Thyroid gland (tissue), 4 donors: ENCODE data around the gene HIPK2. TPM values are rescaled to one million over a fixed set of nuclear protein-coding genes. Genes with fewer than 3 reads are reported as not detected.

Source experiments
- DNase-seq, 2 donors: peaks; one replicate each; pipeline ENCODE4 v3.0.0-alpha.2; 2019
- H3K27ac ChIP-seq, 3 donors: fragments of 200-600 bp; sonication (generic); 1 replicate in 2 of 3; 2 replicates in 1 of 3; pipeline ENCODE4 v1.5.1; 2016 to 2019; ENCODE audit warnings: mild to moderate bottlenecking in 1 of 3, moderate library complexity in 1 of 3
- H3K27me3 ChIP-seq: fragments of 200-600 bp; sonication (generic); one replicate; pipeline ENCODE4 v1.5.1; 2019
- H3K36me3 ChIP-seq, 2 donors: fragments of 200-600 bp; sonication (generic); one replicate each; pipeline ENCODE4 v1.5.1; 2016 to 2019
- H3K4me1 ChIP-seq, 2 donors: fragments of 200-600 bp; sonication (generic); one replicate each; pipeline ENCODE4 v1.5.1; 2017 to 2019
- H3K4me3 ChIP-seq, 3 donors: fragments of 200-600 bp; sonication (generic); replicated peaks in 1 of 3; 1 replicate in 2 of 3; 2 replicates in 1 of 3; pipeline ENCODE4 v1.5.1; 2016; ENCODE audit warnings: mild to moderate bottlenecking in 1 of 3
- H3K9me3 ChIP-seq: fragments of 200-600 bp; sonication (generic); one replicate; pipeline ENCODE4 v1.5.1; 2017
- POLR2A ChIP-seq, 2 donors: fragments of 450-650 bp; IDR thresholded peaks; one replicate each; pipeline ENCODE4 v1.6.1; 2017; ENCODE audit warnings: antibody characterized with exemption in 2 of 2, mild to moderate bottlenecking in 2 of 2, moderate library complexity in 1 of 2
- WGBS, 2 donors: methylation state at CpG; one replicate each; pipeline ENCODE4 v1.1.5; 2017; 5-methylcytosine and 5-hydroxymethylcytosine counted together
- intact Hi-C: fragments of 100-400 bp; cut with DNase I; formaldehyde crosslinking; loops from one replicate; pipeline ENCODE4 v1.15.1; 2023
- total RNA-seq, 4 donors: library from RNA; depleted of rRNA; stranded (reverse); fragments of >200 nt; gene quantifications; one replicate each; pipeline ENCODE4 v1.2.3, GENCODE V29; 2016
- TF ChIP-seq, protein P1 (sequence below), 6 experiments: fragments of 200-600 bp in 3 of 6; fragments of 450-650 bp in 3 of 6; sonication (generic) in 3 of 6; IDR thresholded peaks; one replicate each; pipeline ENCODE4 v1.5.1; 2016 to 2019; ENCODE audit warnings: antibody characterized with exemption in 6 of 6, mild to moderate bottlenecking in 2 of 6, inconsistent platforms in 1 of 6, moderate library complexity in 1 of 6

The HIPK2 gene
- total RNA-seq, 4 donors from 2014 or later: 31.3 to 58.5 (median 41.0) TPM

DNA sequence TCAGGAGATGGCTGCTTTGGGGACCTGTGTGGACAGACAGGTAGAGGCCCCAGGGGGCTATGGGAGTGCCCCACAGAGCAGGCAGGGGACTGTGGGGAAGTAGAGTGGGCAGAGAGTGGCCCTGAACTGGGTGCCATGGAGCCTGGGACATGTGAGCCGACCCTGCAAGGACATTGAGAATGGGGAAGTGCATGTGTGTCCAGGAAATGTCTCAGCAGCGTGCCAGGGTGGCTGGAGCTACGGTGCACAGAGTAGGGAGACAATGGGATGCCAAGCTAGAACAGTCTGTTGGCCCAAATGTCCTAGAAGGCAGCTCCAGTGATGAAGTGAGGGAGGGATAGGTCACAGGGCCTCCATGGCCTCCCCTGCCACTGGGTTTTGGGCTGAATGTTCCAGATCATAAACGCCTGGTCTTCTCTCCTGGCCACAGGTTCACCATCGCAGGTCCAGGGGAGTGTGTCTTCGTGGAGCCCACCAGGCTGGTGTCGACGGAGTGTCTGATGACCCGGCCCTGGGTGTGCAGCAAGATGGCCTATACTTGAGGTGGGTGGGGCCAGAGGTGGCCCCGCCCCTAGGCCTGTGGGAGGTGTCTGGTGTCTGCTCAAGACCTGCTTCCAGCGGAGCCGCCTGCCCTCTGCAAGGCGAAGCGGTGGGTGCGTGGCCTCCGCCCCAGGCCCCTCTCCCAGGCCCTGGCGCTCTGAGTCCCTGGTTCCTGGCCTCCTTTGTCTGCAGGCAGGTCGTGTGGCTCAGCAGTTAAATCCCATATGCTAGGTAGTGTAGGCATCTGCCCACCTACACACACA lies 233.8 kb downstream of the HIPK2 start:
- intact Hi-C loops: no loop called here
- DNase-seq: no peak
- Histone ChIP-seq H3K36me3 (no peaks in the 10 kb centered on the region), H3K4me1 (no peaks in the 10 kb centered on the region), H3K27me3 (no peaks in the 10 kb centered on the region), H3K4me3 (no peak overlapping the region), H3K27ac (no peak overlapping the region), H3K9me3 (no peaks in the 10 kb centered on the region)
- TF ChIP-seq, protein P1, sequence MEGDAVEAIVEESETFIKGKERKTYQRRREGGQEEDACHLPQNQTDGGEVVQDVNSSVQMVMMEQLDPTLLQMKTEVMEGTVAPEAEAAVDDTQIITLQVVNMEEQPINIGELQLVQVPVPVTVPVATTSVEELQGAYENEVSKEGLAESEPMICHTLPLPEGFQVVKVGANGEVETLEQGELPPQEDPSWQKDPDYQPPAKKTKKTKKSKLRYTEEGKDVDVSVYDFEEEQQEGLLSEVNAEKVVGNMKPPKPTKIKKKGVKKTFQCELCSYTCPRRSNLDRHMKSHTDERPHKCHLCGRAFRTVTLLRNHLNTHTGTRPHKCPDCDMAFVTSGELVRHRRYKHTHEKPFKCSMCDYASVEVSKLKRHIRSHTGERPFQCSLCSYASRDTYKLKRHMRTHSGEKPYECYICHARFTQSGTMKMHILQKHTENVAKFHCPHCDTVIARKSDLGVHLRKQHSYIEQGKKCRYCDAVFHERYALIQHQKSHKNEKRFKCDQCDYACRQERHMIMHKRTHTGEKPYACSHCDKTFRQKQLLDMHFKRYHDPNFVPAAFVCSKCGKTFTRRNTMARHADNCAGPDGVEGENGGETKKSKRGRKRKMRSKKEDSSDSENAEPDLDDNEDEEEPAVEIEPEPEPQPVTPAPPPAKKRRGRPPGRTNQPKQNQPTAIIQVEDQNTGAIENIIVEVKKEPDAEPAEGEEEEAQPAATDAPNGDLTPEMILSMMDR (IDR thresholded peaks at IDR 0.05): no peak
- TF ChIP-seq POLR2A (IDR thresholded peaks at IDR 0.05): no peak
- WGBS, 2 donors: 84 to 92% methylated on average over 9 to 13 of the region's 18 CpGs

DNA sequence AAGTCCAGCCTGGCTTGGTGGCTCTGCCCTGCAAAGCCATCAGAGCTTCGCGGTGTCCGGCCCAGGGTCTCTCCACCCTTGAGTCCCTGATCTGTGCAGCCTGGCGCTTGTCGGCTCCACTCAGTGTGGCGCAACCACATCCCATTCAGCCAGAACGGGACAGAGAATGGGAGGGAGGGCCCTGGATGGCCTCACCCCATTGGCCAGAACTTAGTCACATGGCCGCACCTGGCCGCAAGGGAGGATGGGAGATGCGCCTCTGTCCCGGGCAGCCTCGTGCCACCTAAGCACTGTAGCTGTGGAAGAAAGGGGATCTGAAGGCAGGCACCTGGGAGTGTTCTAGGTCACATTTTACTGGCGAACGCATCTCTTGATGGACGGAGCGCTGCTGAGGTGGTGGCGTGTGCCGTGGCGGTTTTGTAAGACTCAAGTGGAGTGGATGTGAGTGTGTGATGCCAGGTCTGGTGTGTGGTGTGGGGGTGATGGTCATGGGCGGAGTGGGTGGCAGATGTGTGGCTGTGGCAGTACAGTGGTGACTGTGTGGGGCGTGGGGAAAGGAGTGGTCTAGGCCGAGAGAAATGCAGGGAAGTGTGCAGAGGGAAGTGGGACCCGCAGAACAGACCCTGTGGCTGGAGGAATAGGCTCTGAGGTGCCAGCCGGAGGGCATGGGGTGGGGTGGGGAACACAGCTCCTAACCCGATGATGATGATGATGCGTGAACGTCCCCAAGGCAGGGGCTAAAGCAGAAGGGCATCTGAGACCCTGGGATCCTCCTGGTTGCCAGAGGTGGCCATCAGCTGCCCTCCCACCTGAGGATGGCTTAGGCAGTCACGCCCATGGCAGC lies 235.3 kb downstream of the HIPK2 start:
- Histone ChIP-seq H3K4me3 (no peak overlapping the region), H3K4me1 (no peaks in the 10 kb centered on the region), H3K27me3 (no peaks in the 10 kb centered on the region), H3K36me3 (no peaks in the 10 kb centered on the region), H3K9me3 (no peaks in the 10 kb centered on the region), H3K27ac (no peak overlapping the region)
- no peak for DNase-seq
- intact Hi-C loops: no loop called here
- no peak for TF ChIP-seq POLR2A (IDR thresholded peaks at IDR 0.05)
- TF ChIP-seq, protein P1 (IDR thresholded peaks at IDR 0.05): no peak
- 90 to 94% methylated on average over 28 of the region's 28 CpGs for whole genome bisulfite sequencing, 2 donors

DNA sequence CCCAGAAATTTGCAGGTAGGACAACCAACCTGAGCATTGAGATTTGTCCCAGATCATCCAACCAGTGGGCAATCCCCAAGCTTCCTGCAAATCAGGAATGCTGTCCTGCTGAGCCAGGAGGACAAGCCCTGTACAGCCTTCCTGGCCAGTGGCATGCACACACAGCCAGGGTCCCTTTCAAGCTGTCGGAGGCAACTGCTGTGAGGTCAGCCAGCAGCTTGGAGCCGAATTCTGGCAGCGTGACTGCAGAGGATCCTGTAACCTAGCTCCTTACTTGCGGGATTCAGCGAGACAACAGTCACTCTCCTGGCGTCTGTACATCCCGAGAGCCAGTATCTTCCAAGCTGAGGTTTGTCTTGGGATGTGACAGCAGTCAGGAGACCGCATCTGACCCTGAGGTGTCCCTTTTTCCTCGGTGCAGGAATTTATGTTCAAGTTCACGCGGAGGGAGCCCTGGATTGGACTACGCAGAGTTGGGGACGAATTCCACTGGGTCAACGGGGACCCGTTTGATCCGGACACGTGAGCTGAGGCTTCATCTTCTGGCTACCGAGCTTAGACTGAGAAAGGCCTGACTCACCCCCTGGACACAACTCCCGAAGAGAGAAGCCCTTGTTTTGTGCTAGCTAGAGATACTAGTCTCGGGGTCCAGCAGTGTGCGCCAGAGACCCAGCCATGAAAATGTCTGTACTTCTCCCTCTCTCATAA lies 236.0 kb downstream of the HIPK2 start:
- intact Hi-C loops: no loop called here
- no peaks in the 10 kb centered on the region for H3K4me1 ChIP-seq
- no peaks in the 10 kb centered on the region for H3K9me3 ChIP-seq
- no peak for TF ChIP-seq POLR2A (IDR thresholded peaks at IDR 0.05)
- TF ChIP-seq, protein P1 (IDR thresholded peaks at IDR 0.05): no peak
- H3K36me3 ChIP-seq: no peaks in the 10 kb centered on the region
- WGBS, 2 donors: 62 to 63% methylated on average over 12 of the region's 21 CpGs
- H3K27ac ChIP-seq: no peak overlapping the region
- no peak for DNase-seq
- no peak overlapping the region for H3K4me3 ChIP-seq
- no peaks in the 10 kb centered on the region for H3K27me3 ChIP-seq

DNA sequence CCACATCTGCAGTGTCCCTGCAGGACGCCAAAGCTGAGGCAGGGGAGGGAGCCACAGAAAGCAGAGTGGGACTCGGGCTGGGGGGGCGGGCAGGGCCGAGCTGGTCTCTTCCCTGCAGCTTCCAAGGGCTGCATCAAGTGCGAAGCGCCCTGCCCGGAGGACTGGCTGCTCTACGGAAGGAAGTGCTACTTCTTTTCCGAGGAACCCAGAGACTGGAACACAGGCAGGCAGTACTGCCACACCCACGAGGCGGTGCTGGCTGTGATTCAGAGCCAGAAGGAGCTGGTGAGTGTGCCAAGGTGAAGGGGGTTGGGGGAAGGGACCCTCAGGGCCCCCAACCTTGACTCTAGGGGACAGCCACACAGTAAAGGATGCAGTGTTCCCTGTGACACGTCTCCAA lies 237.6 kb downstream of the HIPK2 start:
- 41 to 44% methylated on average over 5 to 10 of the region's 12 CpGs for WGBS, 2 donors
- no peak for TF ChIP-seq POLR2A (IDR thresholded peaks at IDR 0.05)
- TF ChIP-seq, protein P1 (IDR thresholded peaks at IDR 0.05): no peak
- no peak for DNase-seq
- intact Hi-C loops: no loop called here
- no peaks in the 10 kb centered on the region for H3K9me3 ChIP-seq
- no peak overlapping the region for H3K4me3 ChIP-seq
- H3K4me1 ChIP-seq: no peaks in the 10 kb centered on the region
- no peaks in the 10 kb centered on the region for H3K27me3 ChIP-seq
- H3K27ac ChIP-seq: no peak overlapping the region
- H3K36me3 ChIP-seq: no peaks in the 10 kb centered on the region
